ENCODE data around the gene SHC2. TPM values are rescaled to one million over a fixed set of nuclear protein-coding genes. Genes with fewer than 3 reads are reported as not detected.

The SHC2 gene
- total and polyA plus RNA-seq, 2 donors (not counting 3 experiments of a cell fraction or from before 2014, with no cell fraction given): 7.5 to 11.8 TPM

- Histone ChIP-seq H3K36me3 (ENCODE audit: control insufficient read depth in 2 of 2, extremely low read depth in 1 of 2, insufficient read depth in 2 of 2, low read length in 2 of 2) (no peaks in the 10 kb centered on the region), H3K4me2 (ENCODE audit: insufficient read depth, low read length) (no peak overlapping the region)
- CTCF ChIA-PET: no interaction called here
Measured at GRCh38 chr19:435056-435706, 25.7 kb downstream of the SHC2 start.

More at GRCh38 chr19:435056-435706, 25.7 kb downstream of the SHC2 start:
- TF ChIP-seq FOS (IDR thresholded peaks at IDR 0.05; ENCODE audit: borderline replicate concordance, insufficient read depth, low read length) (no peak), POLR2A (IDR thresholded peaks at IDR 0.05; ENCODE audit: low read depth, low read length) (no peak), POLR2AphosphoS5 (IDR thresholded peaks at IDR 0.05; ENCODE audit: insufficient read depth, low read depth, low read length) (no peak), JUN (IDR thresholded peaks at IDR 0.05; ENCODE audit: borderline replicate concordance, insufficient read depth, insufficient read length, low read depth) (no peak), MYC (IDR thresholded peaks at IDR 0.05; ENCODE audit: low read depth, low read length) (no peak), GATA2 (IDR thresholded peaks at IDR 0.05; ENCODE audit: insufficient read depth, insufficient read length, low read depth, low read length) (no peak), EZH2 (IDR thresholded peaks at IDR 0.05; ENCODE audit: borderline replicate concordance, low read depth, low read length, severe bottlenecking) (no peak)
- TF ChIP-seq, protein P1, sequence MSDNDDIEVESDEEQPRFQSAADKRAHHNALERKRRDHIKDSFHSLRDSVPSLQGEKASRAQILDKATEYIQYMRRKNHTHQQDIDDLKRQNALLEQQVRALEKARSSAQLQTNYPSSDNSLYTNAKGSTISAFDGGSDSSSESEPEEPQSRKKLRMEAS (IDR thresholded peaks at IDR 0.05; ENCODE audit: insufficient read depth, insufficient read length): no peak
- TF ChIP-seq, protein P2, sequence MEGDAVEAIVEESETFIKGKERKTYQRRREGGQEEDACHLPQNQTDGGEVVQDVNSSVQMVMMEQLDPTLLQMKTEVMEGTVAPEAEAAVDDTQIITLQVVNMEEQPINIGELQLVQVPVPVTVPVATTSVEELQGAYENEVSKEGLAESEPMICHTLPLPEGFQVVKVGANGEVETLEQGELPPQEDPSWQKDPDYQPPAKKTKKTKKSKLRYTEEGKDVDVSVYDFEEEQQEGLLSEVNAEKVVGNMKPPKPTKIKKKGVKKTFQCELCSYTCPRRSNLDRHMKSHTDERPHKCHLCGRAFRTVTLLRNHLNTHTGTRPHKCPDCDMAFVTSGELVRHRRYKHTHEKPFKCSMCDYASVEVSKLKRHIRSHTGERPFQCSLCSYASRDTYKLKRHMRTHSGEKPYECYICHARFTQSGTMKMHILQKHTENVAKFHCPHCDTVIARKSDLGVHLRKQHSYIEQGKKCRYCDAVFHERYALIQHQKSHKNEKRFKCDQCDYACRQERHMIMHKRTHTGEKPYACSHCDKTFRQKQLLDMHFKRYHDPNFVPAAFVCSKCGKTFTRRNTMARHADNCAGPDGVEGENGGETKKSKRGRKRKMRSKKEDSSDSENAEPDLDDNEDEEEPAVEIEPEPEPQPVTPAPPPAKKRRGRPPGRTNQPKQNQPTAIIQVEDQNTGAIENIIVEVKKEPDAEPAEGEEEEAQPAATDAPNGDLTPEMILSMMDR (IDR thresholded peaks at IDR 0.05; ENCODE audit: extremely low read depth in 1 of 2, insufficient read depth in 1 of 2, low read depth in 1 of 2, low read length in 2 of 2): no peak
- Histone ChIP-seq H4K20me1 (replicated peaks; ENCODE audit: control insufficient read depth, extremely low read depth, insufficient read depth, low read length) (no peaks in the 10 kb centered on the region), H3K4me3 (replicated peaks in 1 of 3; ENCODE audit: insufficient read depth in 1 of 3, low read depth in 1 of 3, low read length in 3 of 3) (no peak overlapping the region), H3K4me1 (ENCODE audit: control insufficient read depth, extremely low read depth, insufficient read depth, low read length) (no peaks in the 10 kb centered on the region), H3K27ac (ENCODE audit: insufficient read depth, low read depth, low read length) (no peak overlapping the region), H3K9ac (replicated peaks; ENCODE audit: extremely low read depth, insufficient read depth, low read length) (no peak overlapping the region), H3K79me2 (ENCODE audit: control insufficient read depth, insufficient read depth, low read length) (no peaks in the 10 kb centered on the region), H3K27me3 (ENCODE audit: control insufficient read depth in 2 of 2, insufficient read depth in 2 of 2, low read length in 2 of 2) (no peaks in the 10 kb centered on the region), H3K9me1 (replicated peaks; ENCODE audit: control insufficient read depth, extremely low read depth, insufficient read depth, low read length) (no peaks in the 10 kb centered on the region), H2AFZ (ENCODE audit: low read depth, low read length) (no peak overlapping the region), H3K9me3 (replicated peaks; ENCODE audit: control insufficient read depth, insufficient read depth, low read length) (no peaks in the 10 kb centered on the region)
- no peak for FAIRE-seq
- POLR2A ChIA-PET: no interaction called here
- no TSS peak for BruUV-seq (replicated peaks)
- DNase-seq (ENCODE audit: low read depth, low spot score): no peak
- intact Hi-C loops (cut with micrococcal nuclease) (no loop called here), dilution Hi-C loops (cut with MboI; ENCODE audit: extremely low pct_ligation_motif_present, low sequenced_read_pairs) (no loop called here)

All from endothelial cell of umbilical vein (primary cell).